ENCODE measurements around the gene DNAJB13.

- TF ChIP-seq CTCF (conservative IDR thresholded peaks at IDR 0.05; ENCODE audit: low read length) (no peak), EZH2phosphoT487 (IDR thresholded peaks at IDR 0.05; ENCODE audit: borderline replicate concordance, low read depth, low read length) (no peak)
These were observed 11.7 kb upstream of the DNAJB13 start for GRCh38 chr11:73939096-73939495.
